CD4-positive, alpha-beta T cell (primary cell): ENCODE data around the gene RAPGEF5. TPM values are rescaled to one million over a fixed set of nuclear protein-coding genes. Genes with fewer than 3 reads are reported as not detected.

Experiments
- ATAC-seq: fragments of 200-7000 bp; cut with Tn5 transposase; one replicate; pipeline ENCODE4 v1.10.0; 2022; ENCODE audit warnings: mild to moderate bottlenecking; ENCODE audit not compliant: poor library complexity
- CTCF ChIA-PET: fragments of 350-600 bp; sonication (Branson Sonifier 250); formaldehyde crosslinking; loops from one replicate; lab custom pipeline; 2021; ENCODE audit warnings: antibody characterized with exemption, inconsistent platforms; lab: Charles Lee
- POLR2A ChIA-PET: fragments of 350-600 bp; sonication (Branson Sonifier 250); formaldehyde crosslinking; loops from one replicate; lab custom pipeline; 2021; ENCODE audit warnings: antibody characterized with exemption, inconsistent platforms; lab: Charles Lee
- DNase-seq, 14 experiments: peaks; one replicate each; pipeline ENCODE4 v3.0.0-alpha.2; 2013 to 2020; ENCODE audit warnings: mixed read lengths in 2 of 14
- H3K27ac ChIP-seq, 2 donors: one replicate each; pipeline versions ENCODE4 v1.5.1 to v1.7.0; 2013; ENCODE audit warnings: low read length in 2 of 2, low read depth in 1 of 2, mild to moderate bottlenecking in 1 of 2
- H3K27me3 ChIP-seq, 2 experiments: 1 replicate in 1 of 2; 2 replicates in 1 of 2; pipeline versions ENCODE4 v1.6.1 to v1.7.0; 2013; ENCODE audit warnings: low read length in 2 of 2, control low read depth in 1 of 2, mild to moderate bottlenecking in 1 of 2, moderate library complexity in 1 of 2; ENCODE audit not compliant: insufficient read depth in 2 of 2, control insufficient read depth in 1 of 2
- H3K36me3 ChIP-seq: one replicate; pipeline ENCODE4 v1.6.1; 2013; ENCODE audit warnings: low read length, control low read depth; ENCODE audit not compliant: insufficient read depth
- H3K4me1 ChIP-seq: one replicate; pipeline ENCODE4 v1.6.1; 2013; ENCODE audit warnings: low read length, control low read depth; ENCODE audit not compliant: insufficient read depth
- H3K4me3 ChIP-seq: one replicate; pipeline ENCODE4 v1.5.1; 2013; ENCODE audit warnings: mild to moderate bottlenecking, low read length, moderate library complexity
- H3K9me3 ChIP-seq, 2 experiments: 1 replicate in 1 of 2; 2 replicates in 1 of 2; pipeline versions ENCODE4 v1.6.1 to v1.7.0; 2013; ENCODE audit warnings: low read length in 2 of 2, mild to moderate bottlenecking in 2 of 2, control low read depth in 1 of 2, moderate library complexity in 1 of 2; ENCODE audit not compliant: control insufficient read depth in 1 of 2, insufficient read depth in 1 of 2
- H3K27ac Mint-ChIP-seq: one replicate; pipeline ENCODE4 v1.8.0; 2020; ENCODE audit warnings: mixed read lengths
- H3K27me3 Mint-ChIP-seq: one replicate; pipeline ENCODE4 v1.8.0; 2021; ENCODE audit warnings: mixed read lengths
- H3K36me3 Mint-ChIP-seq: one replicate; pipeline ENCODE4 v1.8.0; 2021; ENCODE audit warnings: low read depth, mixed read lengths
- H3K4me1 Mint-ChIP-seq: one replicate; pipeline ENCODE4 v1.8.0; 2021; ENCODE audit warnings: low read depth, mixed read lengths
- H3K4me3 Mint-ChIP-seq: one replicate; pipeline ENCODE4 v1.8.0; 2020; ENCODE audit warnings: mild to moderate bottlenecking, mixed read lengths
- H3K9me3 Mint-ChIP-seq: one replicate; pipeline ENCODE4 v1.8.0; 2020; ENCODE audit warnings: mixed read lengths
- intact Hi-C, 2 experiments: fragments of 100-400 bp; cut with DNase I in 1 of 2; cut with micrococcal nuclease in 1 of 2; formaldehyde crosslinking; loops; one replicate each; pipeline versions ENCODE4 v1.15.1 to v1.9.0; 2023 to 2025; cut with DNase I, micrococcal nuclease
- total RNA-seq, 174 experiments: library from RNA in 2 of 174; stranded (reverse) in 2 of 174; gene quantifications; one replicate each; pipeline ENCODE4 v1.2.3 and lab custom pipeline; 2021 to 2026
- TF ChIP-seq, protein P1 (sequence below): fragments of 200-600 bp; IDR thresholded peaks from one replicate; pipeline ENCODE4 v1.8.0; 2022; ENCODE audit warnings: antibody characterized with exemption, mild to moderate bottlenecking

RAPGEF5 gene
- total RNA-seq, 2 experiments from 2014 or later, result 0.17 TPM; not detected in 1

DNA sequence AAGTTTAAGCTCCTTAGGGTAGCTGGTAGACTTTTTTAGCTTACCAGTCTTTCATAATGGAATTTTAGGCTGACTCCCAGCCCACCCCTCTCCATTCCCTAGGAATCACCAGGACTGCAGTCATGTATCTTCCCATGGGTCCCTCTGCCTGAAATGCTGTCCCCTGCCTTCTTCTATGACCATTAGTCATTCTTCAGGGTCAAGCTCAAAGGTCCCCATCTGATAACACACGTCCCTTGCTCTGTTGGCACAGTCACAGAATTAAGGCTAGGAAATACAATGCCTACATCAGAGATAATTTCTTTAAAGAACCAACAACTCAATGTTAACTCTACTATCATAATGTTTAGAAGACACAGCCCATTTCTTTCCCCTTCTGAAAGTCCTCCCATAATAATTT is 140.6 kb downstream of the RAPGEF5 start:
- no peak overlapping the region for H3K4me3 ChIP-seq
- peaks cover 19% of the 10 kb centered on the region for H3K27me3 Mint-ChIP-seq
- ChIA-PET CTCF (no interaction called here), POLR2A (no interaction called here)
- H3K9me3 Mint-ChIP-seq, result no peaks in the 10 kb centered on the region
- no peaks in the 10 kb centered on the region for H3K36me3 ChIP-seq
- no peaks in the 10 kb centered on the region for H3K4me1 Mint-ChIP-seq
- no peaks in the 10 kb centered on the region for H3K4me1 ChIP-seq
- no peak overlapping the region for H3K27ac ChIP-seq
- no peak overlapping the region for H3K4me3 Mint-ChIP-seq
- no peak overlapping the region for H3K27ac Mint-ChIP-seq
- ATAC-seq (no peak), DNase-seq (no peak)
- TF ChIP-seq, protein P1, sequence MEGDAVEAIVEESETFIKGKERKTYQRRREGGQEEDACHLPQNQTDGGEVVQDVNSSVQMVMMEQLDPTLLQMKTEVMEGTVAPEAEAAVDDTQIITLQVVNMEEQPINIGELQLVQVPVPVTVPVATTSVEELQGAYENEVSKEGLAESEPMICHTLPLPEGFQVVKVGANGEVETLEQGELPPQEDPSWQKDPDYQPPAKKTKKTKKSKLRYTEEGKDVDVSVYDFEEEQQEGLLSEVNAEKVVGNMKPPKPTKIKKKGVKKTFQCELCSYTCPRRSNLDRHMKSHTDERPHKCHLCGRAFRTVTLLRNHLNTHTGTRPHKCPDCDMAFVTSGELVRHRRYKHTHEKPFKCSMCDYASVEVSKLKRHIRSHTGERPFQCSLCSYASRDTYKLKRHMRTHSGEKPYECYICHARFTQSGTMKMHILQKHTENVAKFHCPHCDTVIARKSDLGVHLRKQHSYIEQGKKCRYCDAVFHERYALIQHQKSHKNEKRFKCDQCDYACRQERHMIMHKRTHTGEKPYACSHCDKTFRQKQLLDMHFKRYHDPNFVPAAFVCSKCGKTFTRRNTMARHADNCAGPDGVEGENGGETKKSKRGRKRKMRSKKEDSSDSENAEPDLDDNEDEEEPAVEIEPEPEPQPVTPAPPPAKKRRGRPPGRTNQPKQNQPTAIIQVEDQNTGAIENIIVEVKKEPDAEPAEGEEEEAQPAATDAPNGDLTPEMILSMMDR, result no peak
- intact Hi-C loops, result no loop called here
- peaks cover 0 to 8% of the 10 kb centered on the region in 2 experiments for H3K27me3 ChIP-seq
- H3K36me3 Mint-ChIP-seq, result no peaks in the 10 kb centered on the region
- no peaks in the 10 kb centered on the region for H3K9me3 ChIP-seq

DNA sequence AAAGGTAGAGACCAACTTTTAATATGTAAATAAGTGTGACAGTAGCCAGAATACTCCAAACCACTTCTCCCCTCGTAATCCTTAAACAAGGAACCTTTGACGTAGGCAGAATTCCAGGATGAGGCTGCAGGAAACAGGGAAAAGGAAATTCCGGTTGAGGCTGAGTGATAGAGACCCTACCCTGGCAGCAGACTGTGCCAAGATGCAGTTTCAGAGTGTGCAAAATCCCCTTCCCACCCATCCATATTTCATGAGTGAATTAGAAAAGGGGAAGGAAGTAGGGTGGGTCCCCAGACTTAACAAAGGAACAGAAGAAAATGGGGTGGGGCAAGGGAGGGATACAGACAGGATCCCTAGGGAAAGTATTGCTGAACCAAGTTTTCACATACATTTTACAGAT is 143.0 kb downstream of the RAPGEF5 start:
- Histone ChIP-seq H3K36me3 (no peaks in the 10 kb centered on the region), H3K27me3 (peaks cover 0 to 8% of the 10 kb centered on the region in 2 experiments), H3K4me1 (no peaks in the 10 kb centered on the region), H3K4me3 (no peak overlapping the region), H3K27ac (no peak overlapping the region), H3K9me3 (no peaks in the 10 kb centered on the region)
- Mint-ChIP-seq H3K36me3 (no peaks in the 10 kb centered on the region), H3K27me3 (peaks cover 19% of the 10 kb centered on the region), H3K27ac (no peak overlapping the region), H3K4me3 (no peak overlapping the region), H3K4me1 (no peaks in the 10 kb centered on the region), H3K9me3 (no peaks in the 10 kb centered on the region)
- ATAC-seq (no peak), DNase-seq (no peak)
- CTCF ChIA-PET, result no interaction called here
- TF ChIP-seq, protein P1, result no peak
- POLR2A ChIA-PET, result no interaction called here
- intact Hi-C loops, result no loop called here

DNA sequence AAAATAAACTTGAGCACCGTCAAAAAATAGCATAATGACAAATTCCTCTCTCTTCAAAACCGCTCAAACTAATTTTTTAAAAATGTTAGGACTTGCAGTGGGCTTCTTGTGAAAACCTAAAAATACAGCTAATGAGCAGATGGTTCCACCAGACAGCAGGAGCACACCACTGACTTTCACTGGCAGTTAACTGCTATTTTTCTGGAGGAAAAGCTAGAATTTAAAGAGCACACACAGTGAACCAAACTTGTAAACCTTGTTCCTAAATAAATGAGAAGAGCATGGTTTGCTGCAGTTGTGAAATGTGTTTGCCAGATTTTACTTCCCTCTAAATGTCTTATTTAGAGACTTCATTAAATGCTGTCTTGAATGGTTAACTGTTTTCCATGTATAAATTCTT is 143.9 kb downstream of the RAPGEF5 start:
- no peak for ATAC-seq
- intact Hi-C loops, result no loop called here

More for the DNA sequence above, 143.9 kb downstream of the RAPGEF5 start:
- H3K27me3 ChIP-seq, result peaks cover 0 to 8% of the 10 kb centered on the region in 2 experiments
- CTCF ChIA-PET, result no interaction called here
- DNase-seq, result no peak
- no peaks in the 10 kb centered on the region for H3K4me1 ChIP-seq
- Mint-ChIP-seq H3K27ac (no peak overlapping the region), H3K4me1 (no peaks in the 10 kb centered on the region), H3K27me3 (peaks cover 19% of the 10 kb centered on the region), H3K4me3 (no peak overlapping the region), H3K9me3 (no peaks in the 10 kb centered on the region), H3K36me3 (no peaks in the 10 kb centered on the region)
- no peak overlapping the region for H3K4me3 ChIP-seq
- H3K27ac ChIP-seq, result no peak overlapping the region
- H3K9me3 ChIP-seq, result no peaks in the 10 kb centered on the region
- H3K36me3 ChIP-seq, result no peaks in the 10 kb centered on the region
- TF ChIP-seq, protein P1, result no peak
- POLR2A ChIA-PET, result no interaction called here
